Measurements from ENCODE around the gene MAP3K20. TPM values are rescaled to one million over a fixed set of nuclear protein-coding genes. Genes with fewer than 3 reads are reported as not detected.

Gene MAP3K20
- total RNA-seq, 4 donors from 2014 or later: 24.7 to 40.2 (median 33.8) TPM

- no peak overlapping the region for H3K4me3 ChIP-seq
- no peak for DNase-seq
- no peaks in the 10 kb centered on the region for H3K36me3 ChIP-seq
- 40 to 50% methylated on average over 1 of the region's 1 CpG for WGBS, 2 donors (ENCODE audit: low coverage in 1 of 2)
- peaks cover 12 to 28% (median 17%) of the 10 kb centered on the region in 4 donors for H3K4me1 ChIP-seq
- intact Hi-C loops (cut with DNase I; ENCODE audit: low total_unique reads): loop anchor here (5.0 kb wide), 1 partner anchor 189 kb away; no protein-coding TSS in a partner anchor
- peak overlapping the region; percentile 60 to 68 (median 66) for H3K27ac ChIP-seq
- H3K9me3 ChIP-seq: no peaks in the 10 kb centered on the region
- in situ Hi-C loops (cut with MboI; ENCODE audit: low pct_ligation_motif_present in 1 of 4, low pct_unique_long_range_greater_than_20kb in 1 of 4, low sequenced_read_pairs in 3 of 4): loop anchor here in 3 of 4 donors (5.0 to 25.0 kb wide), 5 partner anchors 184 to 1309 kb away; partner anchors contain the start of genes CDCA7 (in 1 of the 3) and SP9 (in 1 of the 3)
- TF ChIP-seq POLR2A (IDR thresholded peaks at IDR 0.05) (no peak), POLR2AphosphoS5 (IDR thresholded peaks at IDR 0.05) (peak in 1 of 3 donors; percentile 26)
- TF ChIP-seq, protein P1, sequence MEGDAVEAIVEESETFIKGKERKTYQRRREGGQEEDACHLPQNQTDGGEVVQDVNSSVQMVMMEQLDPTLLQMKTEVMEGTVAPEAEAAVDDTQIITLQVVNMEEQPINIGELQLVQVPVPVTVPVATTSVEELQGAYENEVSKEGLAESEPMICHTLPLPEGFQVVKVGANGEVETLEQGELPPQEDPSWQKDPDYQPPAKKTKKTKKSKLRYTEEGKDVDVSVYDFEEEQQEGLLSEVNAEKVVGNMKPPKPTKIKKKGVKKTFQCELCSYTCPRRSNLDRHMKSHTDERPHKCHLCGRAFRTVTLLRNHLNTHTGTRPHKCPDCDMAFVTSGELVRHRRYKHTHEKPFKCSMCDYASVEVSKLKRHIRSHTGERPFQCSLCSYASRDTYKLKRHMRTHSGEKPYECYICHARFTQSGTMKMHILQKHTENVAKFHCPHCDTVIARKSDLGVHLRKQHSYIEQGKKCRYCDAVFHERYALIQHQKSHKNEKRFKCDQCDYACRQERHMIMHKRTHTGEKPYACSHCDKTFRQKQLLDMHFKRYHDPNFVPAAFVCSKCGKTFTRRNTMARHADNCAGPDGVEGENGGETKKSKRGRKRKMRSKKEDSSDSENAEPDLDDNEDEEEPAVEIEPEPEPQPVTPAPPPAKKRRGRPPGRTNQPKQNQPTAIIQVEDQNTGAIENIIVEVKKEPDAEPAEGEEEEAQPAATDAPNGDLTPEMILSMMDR (IDR thresholded peaks at IDR 0.05): no peak
- no peaks in the 10 kb centered on the region for H3K27me3 ChIP-seq
These were observed 47.5 kb upstream of the MAP3K20 start for GRCh38 chr2:173028141-173028540.

DNA sequence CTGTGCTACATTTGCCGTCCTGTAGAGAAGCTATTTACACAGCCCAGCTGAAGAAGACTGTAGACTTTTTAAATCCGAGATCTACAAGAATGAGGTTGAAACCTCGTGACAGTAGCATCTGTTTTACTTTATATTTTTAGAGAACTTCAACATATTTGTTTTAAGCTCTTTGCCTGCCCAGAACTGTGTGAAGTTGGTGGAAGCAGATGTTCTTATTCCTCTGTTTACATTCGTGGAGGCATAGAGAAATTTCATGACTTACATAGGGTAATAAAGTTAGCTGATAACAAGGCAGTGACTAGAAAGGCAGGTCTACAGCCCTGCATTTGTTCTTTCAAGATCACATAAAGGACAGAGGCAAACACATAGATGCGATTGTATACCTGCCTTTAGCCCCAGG lies 47.0 kb upstream of the MAP3K20 start:
- Histone ChIP-seq H3K4me1 (peaks cover 12 to 28% (median 17%) of the 10 kb centered on the region in 4 donors), H3K4me3 (no peak overlapping the region), H3K9me3 (no peaks in the 10 kb centered on the region), H3K27ac (peak overlapping the region; percentile 60 to 68 (median 66)), H3K36me3 (no peaks in the 10 kb centered on the region), H3K27me3 (no peaks in the 10 kb centered on the region)
- in situ Hi-C loops (cut with MboI; ENCODE audit: low pct_ligation_motif_present in 1 of 4, low pct_unique_long_range_greater_than_20kb in 1 of 4, low sequenced_read_pairs in 3 of 4) (loop anchor here in 3 of 4 donors (5.0 to 25.0 kb wide), 5 partner anchors 184 to 1309 kb away; partner anchors contain the start of genes CDCA7 (in 1 of the 3) and SP9 (in 1 of the 3)), intact Hi-C loops (cut with DNase I; ENCODE audit: low total_unique reads) (loop anchor here (5.0 kb wide), 1 partner anchor 189 kb away; no protein-coding TSS in a partner anchor)
- TF ChIP-seq, protein P1 (IDR thresholded peaks at IDR 0.05): no peak
- TF ChIP-seq EP300 (IDR thresholded peaks at IDR 0.05; ENCODE audit: low read depth) (no peak), POLR2AphosphoS5 (IDR thresholded peaks at IDR 0.05) (peak in 2 of 3 donors; percentile 13 to 23)
- 0 to 30% methylated on average over 1 to 5 of the region's 5 CpGs for WGBS, 2 donors (ENCODE audit: low coverage in 1 of 2)
- DNase-seq: no peak

DNA sequence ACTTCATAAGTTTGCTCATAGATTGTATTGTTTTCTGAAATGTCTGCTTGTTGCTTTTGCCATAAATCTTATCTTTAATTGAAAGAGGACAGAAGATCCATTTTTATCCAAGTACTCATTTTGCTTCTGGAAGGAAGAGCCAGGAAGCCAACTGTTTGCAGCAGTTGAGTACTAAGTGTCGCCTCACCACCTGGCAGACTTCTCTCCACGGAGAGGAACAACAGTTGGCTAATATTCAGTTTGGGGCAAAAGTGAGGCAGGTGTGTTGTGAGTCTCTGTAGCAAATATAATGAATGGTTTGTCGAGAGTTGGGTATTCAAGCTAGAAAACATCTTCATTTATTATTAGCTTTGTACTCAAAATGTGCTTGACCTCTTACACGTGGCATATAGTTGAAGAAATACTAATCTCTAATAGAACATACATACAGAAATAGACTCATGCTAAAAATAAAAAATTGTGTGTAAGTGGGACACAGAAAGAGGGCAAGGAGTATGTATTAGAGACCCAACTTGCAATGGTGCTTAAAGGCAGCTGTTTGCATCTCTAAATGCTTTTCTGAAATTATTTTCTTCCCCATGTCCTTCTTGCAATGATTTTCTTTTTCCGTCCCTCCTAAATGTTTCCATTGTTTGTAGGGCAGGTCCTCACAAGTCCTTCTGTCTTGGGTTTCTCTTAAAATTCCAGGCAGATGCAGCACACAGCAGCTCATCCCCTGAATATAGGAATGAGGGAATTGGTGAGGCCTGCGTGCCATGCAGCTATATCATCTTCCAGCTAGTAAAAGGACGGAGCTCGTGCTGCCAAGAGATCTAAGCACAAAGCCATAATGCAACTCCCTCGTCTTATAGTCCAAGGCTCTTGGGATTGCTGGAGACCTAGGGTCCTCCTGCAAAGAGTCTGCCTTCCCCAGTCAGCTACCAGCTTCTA lies 44.8 kb upstream of the MAP3K20 start:
- DNase-seq: no peak
- H3K27me3 ChIP-seq: no peaks in the 10 kb centered on the region
- no peak for TF ChIP-seq POLR2A (IDR thresholded peaks at IDR 0.05)
- TF ChIP-seq, protein P1 (IDR thresholded peaks at IDR 0.05): no peak
- TF ChIP-seq POLR2AphosphoS5 (IDR thresholded peaks at IDR 0.05): no peak
- TF ChIP-seq EP300 (IDR thresholded peaks at IDR 0.05; ENCODE audit: low read depth): no peak
- H3K4me1 ChIP-seq: peaks cover 12 to 28% (median 17%) of the 10 kb centered on the region in 4 donors
- no peaks in the 10 kb centered on the region for H3K9me3 ChIP-seq
- intact Hi-C loops (cut with DNase I; ENCODE audit: low total_unique reads) (no loop called here), in situ Hi-C loops (cut with MboI; ENCODE audit: low pct_ligation_motif_present in 1 of 4, low pct_unique_long_range_greater_than_20kb in 1 of 4, low sequenced_read_pairs in 3 of 4) (loop anchor here in 3 of 4 donors (10.0 to 25.0 kb wide), 4 partner anchors 184 to 1306 kb away; partner anchors contain the start of genes CDCA7 (in 1 of the 3) and SP9 (in 1 of the 3))
- H3K36me3 ChIP-seq: no peaks in the 10 kb centered on the region
- 78 to 80% methylated on average over 7 to 9 of the region's 9 CpGs for WGBS, 2 donors (ENCODE audit: low coverage in 1 of 2)
- H3K4me3 ChIP-seq: no peak overlapping the region
- no peak overlapping the region for H3K27ac ChIP-seq

DNA sequence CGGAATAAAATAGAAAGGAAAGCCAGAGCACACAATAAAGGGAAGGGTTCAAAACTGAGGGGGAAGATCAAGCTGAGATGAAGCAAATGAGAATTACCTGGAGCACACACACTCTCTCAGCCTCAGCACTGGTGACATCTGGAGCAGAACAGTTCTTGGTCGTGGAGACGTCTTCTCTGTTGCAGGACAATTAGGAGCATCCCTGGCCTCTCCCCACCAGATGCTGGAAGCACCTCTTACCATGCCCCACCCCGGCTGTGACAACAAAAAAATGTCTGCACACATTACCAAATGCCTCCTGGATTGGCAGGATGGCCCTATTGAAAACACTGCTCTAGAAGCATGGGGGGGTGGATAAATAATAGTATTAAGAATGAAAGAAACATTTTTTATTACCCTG lies 43.6 kb upstream of the MAP3K20 start:
- Histone ChIP-seq H3K4me3 (no peak overlapping the region), H3K27ac (no peak overlapping the region), H3K27me3 (no peaks in the 10 kb centered on the region), H3K36me3 (no peaks in the 10 kb centered on the region), H3K4me1 (peaks cover 12 to 26% (median 18%) of the 10 kb centered on the region in 4 donors), H3K9me3 (no peaks in the 10 kb centered on the region)
- no peak for DNase-seq
- intact Hi-C loops (cut with DNase I; ENCODE audit: low total_unique reads) (no loop called here), in situ Hi-C loops (cut with MboI; ENCODE audit: low pct_ligation_motif_present in 1 of 4, low pct_unique_long_range_greater_than_20kb in 1 of 4, low sequenced_read_pairs in 3 of 4) (loop anchor here in 3 of 4 donors (10.0 to 25.0 kb wide), 4 partner anchors 183 to 1305 kb away; partner anchors contain the start of genes CDCA7 (in 1 of the 3) and SP9 (in 1 of the 3))
- TF ChIP-seq, protein P1 (IDR thresholded peaks at IDR 0.05): no peak
- TF ChIP-seq POLR2AphosphoS5 (IDR thresholded peaks at IDR 0.05): no peak
- TF ChIP-seq EP300 (IDR thresholded peaks at IDR 0.05; ENCODE audit: low read depth): no peak
- WGBS, 2 donors (ENCODE audit: low coverage in 1 of 2): 84 to 88% methylated on average over 4 of the region's 4 CpGs

All from transverse colon (tissue), 4 donors.